Neutrophil (primary cell): ENCODE data around the gene ZNF653.
A peak's percentile ranks its signal among the peaks of the same experiment; 100 is the strongest.

Experiments
- H3K27ac ChIP-seq: fragments of 200-600 bp; sonication (generic); 2 replicates; pipeline ENCODE4 v1.5.1; 2016; ENCODE audit warnings: mild to moderate bottlenecking, moderate library complexity
- H3K27me3 ChIP-seq: fragments of 200-600 bp; sonication (generic); 2 replicates; pipeline ENCODE4 v1.6.0; 2016; ENCODE audit warnings: mild to moderate bottlenecking
- H3K36me3 ChIP-seq: fragments of 200-600 bp; sonication (generic); 2 replicates; pipeline ENCODE4 v1.5.1; 2017
- H3K4me1 ChIP-seq, 2 experiments: fragments of 200-600 bp in 1 of 2; sonication (generic) in 1 of 2; 1 replicate in 1 of 2; 2 replicates in 1 of 2; pipeline versions ENCODE4 v1.5.1 to v1.6.1; 2013 to 2016; ENCODE audit warnings: low read depth in 1 of 2, low read length in 1 of 2, mild to moderate bottlenecking in 1 of 2, moderate library complexity in 1 of 2; ENCODE audit not compliant: control insufficient read depth in 1 of 2, insufficient read depth in 1 of 2
- H3K4me3 ChIP-seq, 2 experiments: fragments of 200-600 bp in 1 of 2; sonication (generic) in 1 of 2; 1 replicate in 1 of 2; 2 replicates in 1 of 2; pipeline ENCODE4 v1.5.1; 2013 to 2016; ENCODE audit warnings: low read depth in 1 of 2, low read length in 1 of 2, mild to moderate bottlenecking in 1 of 2, moderate library complexity in 1 of 2
- H3K9me3 ChIP-seq: fragments of 200-600 bp; sonication (generic); 2 replicates; pipeline ENCODE4 v1.5.1; 2016
- CTCF ChIP-seq: fragments of 200-600 bp; sonication (generic); IDR thresholded peaks from 2 replicates; pipeline ENCODE4 v1.5.1; 2016; ENCODE audit warnings: antibody characterized with exemption

Gene ZNF653

GRCh38 chr19:11448410-11448809 lies 57.2 kb downstream of the ZNF653 start:
- H3K9me3 ChIP-seq, result no peaks in the 10 kb centered on the region
- no peak overlapping the region for H3K4me3 ChIP-seq
- peaks cover 77% of the 10 kb centered on the region for H3K36me3 ChIP-seq
- H3K27ac ChIP-seq, result no peak overlapping the region
- peaks cover 17% of the 10 kb centered on the region for H3K27me3 ChIP-seq
- H3K4me1 ChIP-seq, result no peaks in the 10 kb centered on the region
- TF ChIP-seq CTCF, result no peak

GRCh38 chr19:11447347-11448262 lies 58.0 kb downstream of the ZNF653 start:
- no peaks in the 10 kb centered on the region for H3K4me1 ChIP-seq
- H3K27me3 ChIP-seq, result peaks cover 9% of the 10 kb centered on the region
- peaks cover 84% of the 10 kb centered on the region for H3K36me3 ChIP-seq
- no peaks in the 10 kb centered on the region for H3K9me3 ChIP-seq
- no peak for TF ChIP-seq CTCF
- H3K27ac ChIP-seq, result no peak overlapping the region
- H3K4me3 ChIP-seq, result no peak overlapping the region

- TF ChIP-seq CTCF, result peak; percentile 80
- no peak overlapping the region for H3K27ac ChIP-seq
- H3K4me3 ChIP-seq, result no peak overlapping the region
- H3K4me1 ChIP-seq, result no peaks in the 10 kb centered on the region
- no peaks in the 10 kb centered on the region for H3K9me3 ChIP-seq
- peaks cover 92% of the 10 kb centered on the region for H3K36me3 ChIP-seq
- H3K27me3 ChIP-seq, result peaks cover 4% of the 10 kb centered on the region
These were observed 58.9 kb downstream of the ZNF653 start for GRCh38 chr19:11446652-11447301.

GRCh38 chr19:11446271-11446651 lies 59.4 kb downstream of the ZNF653 start:
- Histone ChIP-seq H3K4me1 (no peaks in the 10 kb centered on the region), H3K36me3 (peaks cover 98% of the 10 kb centered on the region)

GRCh38 chr19:11445141-11445540 lies 60.5 kb downstream of the ZNF653 start:
- no peak overlapping the region for H3K27ac ChIP-seq
- no peak overlapping the region for H3K4me3 ChIP-seq
- peaks cover 98% of the 10 kb centered on the region for H3K36me3 ChIP-seq

More at GRCh38 chr19:11446271-11446651, 59.4 kb downstream of the ZNF653 start:
- no peak overlapping the region for H3K4me3 ChIP-seq
- no peak for TF ChIP-seq CTCF
- no peaks in the 10 kb centered on the region for H3K9me3 ChIP-seq
- no peak overlapping the region for H3K27ac ChIP-seq
- H3K27me3 ChIP-seq, result no peaks in the 10 kb centered on the region

More at GRCh38 chr19:11445141-11445540, 60.5 kb downstream of the ZNF653 start:
- no peaks in the 10 kb centered on the region for H3K4me1 ChIP-seq
- TF ChIP-seq CTCF, result no peak
- no peaks in the 10 kb centered on the region for H3K27me3 ChIP-seq
- H3K9me3 ChIP-seq, result no peaks in the 10 kb centered on the region
